DOHH2 (cell line): ENCODE measurements around the gene FOLR2.

Experiments
- EZH2phosphoT487 ChIP-seq: fragments of 200-600 bp; sonication (generic); IDR thresholded peaks from 2 replicates; pipeline ENCODE4 v1.6.1; 2017; ENCODE audit warnings: borderline replicate concordance, mild to moderate bottlenecking, antibody characterized with exemption, low read length, moderate library complexity, mixed read lengths
- TF ChIP-seq, protein P1 (sequence below): fragments of 200-600 bp; sonication (generic); IDR thresholded peaks from one replicate; pipeline ENCODE4 v1.5.1; 2014; ENCODE audit warnings: antibody characterized with exemption, mild to moderate bottlenecking, low read depth, low read length; ENCODE audit not compliant: poor library complexity, severe bottlenecking

DNA sequence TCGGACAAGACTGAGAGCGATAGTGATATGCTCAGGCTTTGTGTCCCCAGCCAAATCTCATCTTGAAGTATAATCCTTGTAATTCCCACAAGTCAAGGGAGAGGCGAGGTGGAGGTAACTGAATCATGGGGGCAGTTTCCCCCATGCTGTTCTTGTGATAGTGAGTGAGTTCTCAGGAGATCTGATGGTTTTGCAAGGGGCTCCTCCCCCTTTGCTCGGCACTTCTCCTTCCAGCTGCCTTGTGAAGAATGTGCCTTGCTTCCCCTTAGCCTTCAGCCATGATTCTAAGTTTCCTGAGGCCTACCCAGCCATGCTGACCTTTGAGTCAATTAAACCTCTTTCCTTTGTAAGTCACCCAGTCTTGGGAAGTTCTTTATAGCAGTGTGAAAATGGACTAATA is 7.5 kb upstream of the FOLR2 start:
- TF ChIP-seq, protein P1, sequence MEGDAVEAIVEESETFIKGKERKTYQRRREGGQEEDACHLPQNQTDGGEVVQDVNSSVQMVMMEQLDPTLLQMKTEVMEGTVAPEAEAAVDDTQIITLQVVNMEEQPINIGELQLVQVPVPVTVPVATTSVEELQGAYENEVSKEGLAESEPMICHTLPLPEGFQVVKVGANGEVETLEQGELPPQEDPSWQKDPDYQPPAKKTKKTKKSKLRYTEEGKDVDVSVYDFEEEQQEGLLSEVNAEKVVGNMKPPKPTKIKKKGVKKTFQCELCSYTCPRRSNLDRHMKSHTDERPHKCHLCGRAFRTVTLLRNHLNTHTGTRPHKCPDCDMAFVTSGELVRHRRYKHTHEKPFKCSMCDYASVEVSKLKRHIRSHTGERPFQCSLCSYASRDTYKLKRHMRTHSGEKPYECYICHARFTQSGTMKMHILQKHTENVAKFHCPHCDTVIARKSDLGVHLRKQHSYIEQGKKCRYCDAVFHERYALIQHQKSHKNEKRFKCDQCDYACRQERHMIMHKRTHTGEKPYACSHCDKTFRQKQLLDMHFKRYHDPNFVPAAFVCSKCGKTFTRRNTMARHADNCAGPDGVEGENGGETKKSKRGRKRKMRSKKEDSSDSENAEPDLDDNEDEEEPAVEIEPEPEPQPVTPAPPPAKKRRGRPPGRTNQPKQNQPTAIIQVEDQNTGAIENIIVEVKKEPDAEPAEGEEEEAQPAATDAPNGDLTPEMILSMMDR = no peak
- no peak for TF ChIP-seq EZH2phosphoT487
